ENCODE data around the gene ADCK1.
"Not testable (repeated sequence)": the region's sequence is repeated elsewhere in the genome, so short reads cannot be mapped to it uniquely, and the experiment has no call there.

Gene ADCK1

DNA sequence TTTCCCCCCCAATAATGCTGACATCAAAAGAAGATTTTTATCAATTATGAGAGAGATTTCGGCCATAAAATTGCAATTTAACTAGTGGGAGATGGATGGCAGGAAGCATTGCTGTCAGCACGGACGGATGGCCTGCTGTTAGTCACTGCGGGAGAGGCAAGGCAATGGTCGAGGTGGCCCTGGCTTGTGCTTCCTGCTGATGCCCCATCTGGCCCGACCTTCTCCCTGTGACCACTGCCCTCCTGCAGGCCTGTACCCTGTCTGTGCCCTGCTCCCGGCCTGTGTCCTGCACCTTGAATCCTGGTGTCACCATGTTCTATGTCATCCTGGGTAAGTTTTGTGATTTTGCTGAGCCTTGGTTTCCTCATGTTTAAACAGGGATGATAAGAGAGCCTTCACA is 67.6 kb downstream of the ADCK1 start:
- no peak for DNase-seq

DNA sequence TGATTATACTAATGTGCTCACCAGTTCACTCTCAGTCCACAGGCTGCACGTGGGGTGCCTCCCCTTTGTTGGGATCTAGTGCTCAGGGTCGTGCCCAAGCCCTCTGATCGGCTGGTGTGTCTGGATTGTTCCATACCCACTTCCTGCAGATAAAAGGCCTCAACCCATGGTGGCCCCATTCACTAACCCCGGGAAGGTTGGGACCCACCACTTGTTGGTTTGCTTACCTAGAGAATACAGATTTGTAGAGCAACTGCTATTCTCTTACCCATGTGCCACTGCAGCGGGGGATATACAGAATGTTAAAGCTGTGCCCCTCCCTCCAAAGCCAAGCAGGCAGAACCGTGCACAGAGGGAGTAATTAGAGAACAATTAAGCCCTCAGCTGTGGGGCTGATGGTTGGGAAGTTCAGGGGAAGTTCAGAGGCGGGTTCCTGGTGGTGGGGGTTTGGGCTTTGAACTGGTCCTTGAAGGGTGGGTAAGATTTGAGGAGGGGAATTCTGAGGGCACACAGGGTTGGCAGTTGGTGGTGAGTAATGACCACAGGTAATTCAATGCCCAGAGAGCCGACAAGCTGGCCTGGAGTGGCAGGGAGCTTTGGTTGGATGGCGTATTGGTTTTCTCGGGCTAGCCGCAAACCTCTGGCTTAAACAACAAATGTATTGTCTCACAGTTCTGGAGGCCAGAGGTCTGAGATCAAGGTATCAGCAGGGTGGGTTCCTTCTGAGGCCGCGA is 68.8 kb downstream of the ADCK1 start:
- no peak for DNase-seq

DNA sequence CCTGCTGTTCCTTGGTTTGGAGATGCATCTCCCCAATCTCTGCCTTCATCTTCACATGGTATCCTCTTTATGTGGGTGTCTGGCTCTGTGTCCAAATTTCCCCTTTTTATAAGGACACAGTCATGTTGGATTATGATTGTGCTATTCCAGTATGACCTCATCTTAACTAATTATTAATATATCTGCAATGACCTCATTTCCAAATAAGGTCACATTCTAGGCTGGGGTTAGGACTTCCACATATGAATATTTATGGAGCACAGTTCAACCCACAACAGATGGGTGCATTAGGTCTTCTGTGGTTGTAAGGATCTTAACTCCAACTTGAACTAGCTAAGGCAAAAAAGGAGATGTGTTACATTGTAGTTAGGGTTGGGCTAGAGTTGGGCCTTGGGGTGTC is 69.4 kb downstream of the ADCK1 start:
- DNase-seq: no peak

DNA sequence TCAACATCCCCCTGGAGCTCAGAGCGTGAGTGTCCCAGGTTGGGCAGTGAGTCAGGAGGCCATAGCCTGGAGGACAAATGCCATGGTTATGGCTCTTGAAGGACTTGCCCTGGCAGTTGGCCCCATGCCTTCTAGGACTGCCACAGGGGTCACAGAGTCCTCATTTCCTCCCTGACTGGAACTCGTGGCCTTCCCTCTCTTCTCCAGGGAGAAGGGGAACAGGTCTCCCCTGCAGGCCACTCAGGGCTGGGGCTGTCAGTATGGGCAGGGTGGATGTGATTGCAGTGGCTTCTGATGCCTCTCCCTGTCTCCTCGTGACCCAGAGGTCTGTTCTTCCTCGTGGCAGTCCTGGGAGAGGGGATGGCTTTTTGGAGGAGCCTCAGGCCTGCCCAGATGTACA is 70.7 kb downstream of the ADCK1 start:
- DNase-seq: no peak

DNA sequence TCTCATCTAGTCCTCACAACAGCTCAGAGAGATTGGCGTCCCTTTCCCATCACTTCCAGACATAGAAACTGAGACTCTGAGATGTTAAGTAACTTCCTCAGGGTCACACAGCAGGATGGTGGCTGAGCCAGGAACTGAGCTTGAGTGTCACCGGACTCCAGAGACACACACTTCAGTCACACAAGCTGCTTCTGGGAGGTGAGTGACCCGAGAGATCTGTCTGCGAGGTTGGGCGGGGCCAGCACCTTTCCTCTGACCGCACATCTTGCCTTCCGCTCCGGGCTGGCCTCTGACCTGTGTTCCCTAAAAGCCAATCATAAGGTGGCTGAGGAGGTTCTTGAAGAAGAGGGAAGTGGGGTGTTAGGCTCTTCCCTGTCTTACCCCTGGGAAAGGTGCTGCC is 72.2 kb downstream of the ADCK1 start:
- no peak for DNase-seq

DNA sequence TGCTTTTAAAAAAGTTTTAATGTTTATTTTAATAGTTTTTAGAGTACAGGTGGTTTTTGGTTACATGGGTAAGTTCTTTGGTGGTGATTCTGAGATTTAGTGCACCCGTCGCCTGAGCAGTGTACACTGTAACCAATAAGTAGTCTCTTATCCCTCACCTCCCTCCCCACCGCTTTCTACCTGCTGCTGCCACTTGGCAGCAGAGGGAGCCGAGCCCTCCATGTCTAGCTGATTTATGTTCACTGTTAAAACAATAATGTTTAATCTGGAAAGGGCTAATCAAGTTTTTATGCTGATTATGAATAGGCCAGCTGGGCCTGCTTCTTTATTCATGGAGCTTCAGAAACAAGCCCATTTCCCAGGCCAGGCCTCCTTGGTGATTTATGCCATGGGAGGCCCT is 73.1 kb downstream of the ADCK1 start:
- DNase-seq: no peak

DNA sequence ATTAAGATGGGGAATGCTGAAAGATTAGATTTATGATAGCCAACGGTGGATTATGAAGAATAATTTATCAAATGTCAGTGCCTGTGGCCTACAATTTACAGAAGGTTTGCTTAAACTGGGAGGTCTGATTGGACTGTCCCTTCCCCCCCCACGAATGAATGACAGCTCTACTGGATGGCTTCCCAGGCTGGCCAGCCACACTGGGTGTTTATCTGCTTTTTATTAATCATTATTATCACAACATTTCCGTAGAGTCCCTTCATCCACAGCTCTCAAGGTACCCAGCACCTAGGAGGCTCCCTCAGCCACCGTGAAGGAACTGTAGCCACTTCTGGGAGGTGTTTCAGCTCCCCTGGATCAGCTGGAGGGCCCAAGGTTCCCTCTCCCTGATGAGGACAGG is 78.9 kb downstream of the ADCK1 start:
- DNase-seq: no peak

DNA sequence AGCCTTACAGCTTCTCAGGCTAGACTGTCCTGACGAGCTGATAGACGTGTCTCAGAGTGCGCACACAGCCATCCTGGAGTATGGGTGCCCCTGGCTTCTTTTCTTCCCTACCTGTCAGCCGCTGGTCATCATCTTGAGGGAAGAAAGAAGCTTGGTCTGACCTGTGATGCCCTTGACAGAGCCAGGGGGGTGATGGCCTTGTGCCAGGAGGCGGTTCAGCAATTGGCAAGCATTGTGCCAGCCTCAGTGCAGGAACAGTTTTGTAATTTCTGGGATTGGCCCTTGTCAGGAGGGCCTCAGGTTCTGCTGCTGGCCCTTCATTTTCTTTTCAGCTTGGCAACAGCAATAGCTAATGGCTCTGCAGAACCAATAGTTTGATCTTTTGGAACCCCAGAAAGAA is 80.1 kb downstream of the ADCK1 start:
- no peak for DNase-seq

DNA sequence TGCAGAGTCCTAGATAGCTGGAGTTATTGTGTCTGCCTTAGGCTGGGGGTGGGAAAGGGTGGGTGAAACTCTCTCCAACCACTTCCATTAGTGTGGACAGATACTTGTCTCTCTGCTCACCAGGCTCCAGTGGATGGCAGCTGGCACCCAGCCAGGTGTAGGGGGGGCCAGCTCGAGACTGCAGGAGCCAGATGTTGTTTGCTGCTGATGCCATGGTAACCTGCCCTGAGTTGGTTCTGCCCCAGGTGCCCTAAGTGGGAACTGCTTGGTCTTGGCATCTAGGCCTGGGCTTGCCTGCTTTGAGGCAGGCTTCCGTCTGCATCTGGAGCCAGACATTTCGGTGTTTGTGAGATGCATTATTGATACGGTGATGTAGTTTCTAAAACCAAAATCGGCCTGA is 82.2 kb downstream of the ADCK1 start:
- no peak for DNase-seq

DNA sequence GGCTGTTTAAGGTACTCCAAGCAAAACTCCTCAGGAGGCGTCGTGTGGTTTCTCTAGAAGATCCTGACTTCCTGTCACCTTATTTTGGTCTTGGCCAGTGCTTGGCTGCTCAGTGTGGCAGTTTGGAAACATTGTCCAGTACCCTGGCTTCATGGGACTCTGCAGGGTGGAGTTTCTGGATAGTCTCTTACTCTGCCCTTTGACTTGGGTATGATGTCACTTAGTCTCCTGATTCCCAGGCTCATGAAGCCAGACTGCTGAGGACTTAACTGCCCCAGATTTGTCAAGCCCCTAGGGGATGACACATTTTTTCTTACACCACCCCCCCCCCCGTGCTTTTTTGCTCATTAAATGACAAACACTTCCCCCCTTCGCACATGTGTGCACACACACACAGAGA is 82.7 kb downstream of the ADCK1 start:
- no peak for DNase-seq

DNA sequence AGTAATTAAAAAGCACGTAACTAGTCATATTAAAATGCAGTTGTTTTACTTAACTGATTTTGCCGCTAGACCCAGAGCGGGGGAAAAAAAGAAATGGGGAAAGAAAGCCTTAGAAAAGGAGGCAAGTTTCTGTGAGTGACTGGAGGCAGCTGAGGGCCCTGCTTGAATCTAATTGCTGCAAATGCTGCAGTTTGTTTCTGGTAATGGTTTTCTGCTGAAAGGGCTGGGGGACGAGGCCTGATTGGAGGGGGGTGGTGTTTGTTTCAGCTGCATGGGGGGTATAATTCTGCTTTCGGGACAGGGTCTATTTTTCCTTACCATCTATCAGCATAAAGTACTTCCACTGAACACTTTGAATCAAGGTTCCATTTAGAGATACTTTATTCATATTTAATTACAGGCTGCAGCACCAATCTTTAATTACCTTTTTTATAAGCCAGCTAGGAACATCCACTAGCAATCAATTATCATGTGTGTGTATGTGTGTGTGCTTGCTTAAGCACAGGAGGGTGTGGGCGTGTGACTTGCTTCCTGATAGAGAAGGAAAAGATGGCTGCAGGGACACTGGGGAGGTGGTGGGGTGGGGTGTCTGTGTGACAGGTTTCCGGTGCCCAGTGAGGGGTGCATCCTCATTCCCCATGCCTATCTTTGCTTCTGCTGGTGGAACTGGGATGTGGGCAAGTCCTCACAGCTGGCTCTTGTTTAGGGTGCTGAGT is 83.4 kb downstream of the ADCK1 start:
- DNase-seq: no peak

DNA sequence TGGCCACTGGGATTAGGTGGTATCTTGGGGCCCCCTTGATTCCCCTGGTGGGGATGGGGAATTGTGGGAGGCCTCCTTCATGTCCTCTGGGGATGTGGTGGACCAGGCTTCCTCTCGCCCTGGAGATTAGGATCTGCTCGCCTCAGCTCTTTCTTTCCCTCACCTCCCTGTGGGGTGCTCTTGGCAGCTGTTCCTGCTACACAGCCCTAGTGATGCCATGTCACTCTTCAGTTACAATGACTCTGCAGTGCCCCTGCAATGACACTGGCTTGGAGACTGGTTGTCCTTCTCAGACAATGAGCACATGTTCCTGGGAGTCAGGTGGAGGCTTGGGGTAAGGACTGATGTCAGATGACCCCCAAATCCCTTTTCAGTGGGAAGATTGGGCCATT is 83.9 kb downstream of the ADCK1 start:
- DNase-seq: no peak

DNA sequence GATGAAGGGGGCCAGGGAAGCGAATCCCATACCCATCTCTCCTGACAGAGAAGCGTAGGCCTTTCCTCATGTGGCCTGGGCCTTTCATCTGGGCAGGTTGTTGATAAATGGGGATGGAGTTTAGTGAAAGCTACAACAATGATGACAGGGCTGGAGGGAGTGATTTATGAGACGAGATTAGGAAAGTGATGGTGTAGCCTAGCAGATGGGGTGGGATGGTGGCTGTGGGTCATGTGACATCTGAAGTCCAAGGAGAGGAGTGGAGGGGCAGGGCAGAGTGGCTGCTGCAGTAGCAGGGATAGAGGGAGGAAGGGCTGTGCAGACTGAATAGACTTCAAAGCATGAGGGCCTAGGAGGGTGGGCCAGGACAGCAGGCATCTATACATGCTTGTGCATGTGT is 85.5 kb downstream of the ADCK1 start:
- DNase-seq: no peak

DNA sequence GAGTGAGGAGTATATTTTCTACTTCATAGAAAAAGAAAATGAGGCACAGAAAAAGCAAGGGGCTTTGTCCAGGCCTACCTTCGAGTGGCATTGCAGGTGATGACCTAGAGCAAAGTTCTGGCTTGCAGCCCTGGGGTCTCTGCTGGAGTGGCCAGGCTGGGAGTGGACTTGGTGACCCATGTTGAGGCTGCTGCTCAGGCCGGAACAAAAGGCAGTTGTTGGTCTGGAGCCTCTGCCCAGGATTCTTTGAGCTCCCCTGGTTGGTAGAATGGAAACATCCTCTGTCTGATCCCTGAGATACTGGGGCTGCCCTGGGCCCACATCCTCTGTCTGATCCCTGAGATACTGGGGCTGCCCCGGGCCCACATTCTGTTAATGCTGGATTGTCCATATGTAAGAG is 86.1 kb downstream of the ADCK1 start:
- DNase-seq: no peak

DNA sequence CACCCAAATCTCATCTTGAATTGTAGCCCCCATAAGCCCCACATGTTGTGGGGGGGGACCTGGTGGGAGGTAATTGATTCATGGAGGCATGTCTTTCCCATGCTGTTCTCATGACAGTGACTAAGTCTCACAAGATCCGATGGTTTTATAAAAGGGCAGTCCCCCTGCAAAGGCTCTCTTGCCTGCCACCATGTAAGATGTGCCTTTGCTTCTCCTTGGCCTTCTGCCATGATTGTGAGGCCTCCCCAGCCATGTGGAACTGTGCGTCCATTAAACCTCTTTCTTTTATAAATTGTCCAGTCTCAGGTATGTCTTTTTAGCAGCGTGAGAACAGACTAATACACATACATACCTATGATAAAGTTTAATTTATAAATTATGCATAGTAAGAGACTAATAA is 89.0 kb downstream of the ADCK1 start:
- not testable (repeated sequence) for DNase-seq

DNA sequence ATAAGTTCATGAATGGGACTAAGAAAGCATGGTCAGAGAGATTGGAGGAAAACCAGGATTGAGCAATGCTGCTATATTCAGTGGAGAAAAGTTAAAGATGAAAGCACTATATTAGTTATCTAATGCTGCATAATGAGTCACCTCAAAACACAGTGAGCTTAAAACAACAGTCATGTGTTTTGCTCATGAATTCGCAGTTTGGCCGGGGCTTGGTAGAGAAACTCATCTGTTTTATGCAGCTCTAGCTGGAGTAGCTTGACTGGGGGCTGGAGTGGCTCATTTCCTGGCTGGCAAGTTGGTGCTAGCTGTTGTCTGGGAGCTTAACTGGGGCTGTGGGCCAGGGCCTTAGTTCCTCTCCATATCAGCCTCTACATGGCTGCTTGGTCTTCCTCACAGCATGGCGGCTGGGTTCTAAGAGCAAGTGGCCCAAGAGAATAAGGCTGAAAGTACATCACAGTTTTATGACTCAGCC is 90.1 kb downstream of the ADCK1 start:
- no peak for DNase-seq

DNA sequence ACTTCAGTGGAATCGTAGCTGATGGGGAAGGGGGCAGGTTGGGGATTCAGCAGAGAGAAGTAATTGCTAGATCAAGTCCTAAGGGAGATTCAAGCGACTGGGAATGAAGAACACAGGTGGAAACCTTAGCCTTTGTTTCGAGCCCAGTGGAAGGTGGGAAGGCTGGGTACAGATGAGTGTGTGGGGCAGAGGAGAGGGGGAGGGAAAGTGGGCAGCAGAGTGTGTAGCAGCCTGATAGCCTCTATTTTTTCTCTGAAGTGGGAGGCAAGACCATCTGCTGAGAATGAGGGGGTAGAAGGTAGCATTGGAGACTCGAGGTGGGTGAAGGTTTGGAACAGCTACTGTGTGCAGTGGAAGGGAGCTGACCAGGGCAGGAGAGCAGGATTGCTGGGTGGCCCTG is 91.0 kb downstream of the ADCK1 start:
- no peak for DNase-seq

DNA sequence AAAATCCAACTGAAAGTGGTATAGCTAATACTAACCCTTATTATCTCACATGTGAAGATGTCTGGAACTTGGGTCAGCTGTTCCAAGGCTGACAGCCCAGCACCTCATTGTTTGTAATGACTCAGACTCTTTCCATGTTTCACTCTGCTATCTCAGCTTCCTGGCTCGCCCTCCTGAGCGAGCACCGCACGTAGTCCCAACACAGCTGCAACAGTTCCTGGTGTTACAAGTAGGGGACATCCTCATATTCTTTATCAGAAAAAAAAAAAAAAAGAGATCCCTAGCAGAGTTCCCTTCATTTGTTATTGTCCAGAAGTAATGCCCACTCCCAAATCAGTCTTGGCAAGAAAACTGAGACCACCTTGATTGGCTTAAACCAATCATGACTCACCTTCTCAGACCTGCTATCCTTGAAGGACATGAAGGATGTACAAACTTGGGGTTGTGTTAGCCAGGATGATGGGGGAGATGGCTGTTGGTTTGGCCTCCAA is 92.5 kb downstream of the ADCK1 start:
- no peak for DNase-seq

DNA sequence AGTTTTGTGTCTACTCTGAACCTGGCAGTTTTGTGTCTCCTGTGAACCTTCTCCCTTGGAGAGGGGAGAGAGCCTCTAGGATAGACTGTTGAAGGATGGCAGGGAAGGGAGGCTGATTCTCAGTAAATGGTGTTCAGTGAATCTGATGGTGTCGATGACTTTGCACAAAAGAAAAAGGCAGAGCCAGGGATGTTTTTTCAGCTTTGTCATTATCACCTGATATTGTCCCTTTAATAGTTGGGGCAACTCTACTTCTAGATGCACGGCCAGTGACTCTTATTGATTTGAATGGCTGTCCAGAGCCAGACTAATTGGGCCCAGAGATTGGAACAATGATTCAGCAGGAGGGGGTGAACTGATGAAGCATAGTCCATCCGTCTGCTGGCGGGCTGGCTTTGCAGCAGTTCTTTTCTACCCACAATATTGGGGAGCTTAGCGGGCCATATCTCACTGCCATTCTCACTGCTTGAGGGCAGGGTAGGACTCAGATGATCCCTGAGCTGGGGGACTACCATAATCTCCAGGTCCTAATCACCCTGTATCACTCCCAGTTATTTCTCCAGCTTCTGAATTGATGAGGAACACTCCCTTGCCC is 93.1 kb downstream of the ADCK1 start:
- DNase-seq: no peak

DNA sequence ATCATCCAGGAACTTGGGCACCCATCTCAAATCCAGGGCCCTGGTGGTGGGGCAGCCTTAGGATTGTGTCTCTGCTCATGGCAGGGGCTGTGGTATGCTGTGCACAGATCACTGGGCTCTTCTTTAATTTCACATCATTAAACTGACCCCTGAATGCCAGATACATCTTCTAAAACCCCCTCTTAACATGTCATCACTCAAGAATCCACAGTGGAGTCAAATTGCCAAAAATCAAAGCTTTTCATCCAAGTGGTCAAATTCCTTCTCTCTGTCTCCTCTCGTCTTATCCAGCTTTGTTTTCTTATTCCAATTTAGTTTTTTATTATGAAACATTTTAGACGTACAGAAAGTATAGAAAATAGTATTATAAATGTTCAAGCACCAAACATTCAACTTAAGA is 97.5 kb downstream of the ADCK1 start:
- DNase-seq: no peak

DNA sequence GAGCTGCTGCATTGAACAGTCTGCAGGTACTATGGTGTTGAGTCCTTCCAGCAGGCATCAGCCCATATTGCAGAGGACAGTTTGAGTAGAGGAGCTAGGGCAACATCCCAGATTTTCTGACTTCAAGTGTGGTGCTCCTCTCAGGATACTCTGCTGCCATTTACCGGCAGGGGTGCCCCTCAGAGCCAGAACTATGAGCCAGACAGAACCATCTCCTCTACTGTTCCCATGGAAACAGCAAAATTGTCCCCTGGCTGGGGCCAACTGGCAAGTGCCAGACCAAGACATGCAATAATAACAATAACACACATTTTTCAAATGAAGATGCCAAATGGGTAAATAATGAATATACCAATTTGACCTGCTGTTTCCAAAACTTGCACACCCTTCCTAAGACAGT is 102.9 kb downstream of the ADCK1 start:
- DNase-seq: no peak

DNA sequence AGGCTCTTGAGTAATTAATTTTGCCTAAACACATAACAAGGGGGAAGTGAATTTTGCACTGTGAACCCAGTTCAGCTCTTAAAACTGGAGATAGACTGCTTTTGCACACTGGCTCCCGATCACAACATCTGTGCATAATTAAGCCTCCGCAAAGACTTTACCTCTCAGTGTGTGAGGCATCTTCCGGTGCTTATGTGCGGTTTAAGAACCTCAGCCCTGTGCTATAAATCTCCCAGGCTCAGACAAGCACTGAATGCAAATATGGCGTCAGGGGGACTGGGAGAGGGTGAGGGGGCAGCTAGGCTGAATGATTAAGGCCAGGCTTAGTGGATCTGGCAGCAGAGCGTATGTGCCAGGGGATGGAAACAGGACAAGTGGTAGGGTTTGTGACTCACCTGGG is 103.3 kb downstream of the ADCK1 start:
- no peak for DNase-seq

DNA sequence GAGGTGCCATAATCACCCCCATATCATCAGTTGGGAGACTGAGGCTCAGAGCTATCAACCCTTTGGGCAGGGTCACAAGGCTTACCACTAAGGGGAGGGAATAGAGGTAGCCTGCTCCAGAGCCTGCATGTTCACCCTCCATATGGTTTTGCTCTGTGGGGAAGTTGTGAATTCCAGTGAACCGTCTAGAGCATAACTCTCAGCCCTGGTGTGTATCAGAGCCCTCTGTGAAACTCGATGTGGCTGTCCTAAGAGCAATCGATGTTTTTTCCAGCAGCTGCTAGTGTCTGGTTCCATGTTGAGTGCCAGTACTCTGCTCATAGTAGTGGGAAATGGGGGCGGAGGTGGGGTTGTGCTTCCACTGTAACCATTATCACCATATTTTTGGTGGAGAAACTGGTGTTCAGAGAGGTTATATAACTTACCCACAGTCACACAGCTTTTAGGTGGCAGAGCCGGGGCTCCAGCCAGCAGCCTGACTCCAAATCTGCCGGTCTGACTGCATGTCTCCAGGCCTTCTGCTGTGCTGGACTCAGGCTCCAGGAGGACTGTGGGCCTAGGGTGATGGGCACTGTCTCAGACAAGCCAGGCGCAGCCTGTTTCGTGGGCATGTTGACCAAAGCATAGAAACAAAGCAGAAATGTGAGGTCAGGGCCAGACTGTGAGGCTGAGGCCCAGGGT is 104.2 kb downstream of the ADCK1 start:
- no peak for DNase-seq

DNA sequence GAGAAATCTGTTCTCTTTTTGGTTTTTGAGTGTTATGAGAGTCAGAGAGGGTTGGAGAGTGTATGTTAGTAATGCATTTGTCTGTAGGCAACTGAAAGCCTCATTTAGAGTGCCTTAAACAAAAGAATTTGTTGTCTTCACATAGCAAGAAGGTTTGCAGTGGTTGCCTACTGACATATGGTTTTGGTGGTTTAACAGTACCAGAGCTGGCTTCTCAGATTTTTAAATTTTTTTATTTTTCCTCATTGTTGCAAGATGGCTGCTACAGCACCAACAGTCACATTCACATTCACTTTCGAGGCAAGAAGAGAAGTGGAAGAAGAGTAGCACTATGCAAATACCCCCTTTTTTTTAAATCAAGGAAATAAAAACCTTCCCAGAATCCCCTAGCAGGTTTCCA is 106.5 kb downstream of the ADCK1 start:
- no peak for DNase-seq

All from CD4-positive, alpha-beta T cell treated with Interleukin-21 for 1 hour (primary cell).